ENCODE measurements around the gene SLC25A42. TPM values are rescaled to one million over a fixed set of nuclear protein-coding genes. Genes with fewer than 3 reads are reported as not detected.

Gene SLC25A42
- total and polyA plus RNA-seq, 3 experiments from 2014 or later, result 10.4 to 19.3 (median 11.3) TPM

DNA sequence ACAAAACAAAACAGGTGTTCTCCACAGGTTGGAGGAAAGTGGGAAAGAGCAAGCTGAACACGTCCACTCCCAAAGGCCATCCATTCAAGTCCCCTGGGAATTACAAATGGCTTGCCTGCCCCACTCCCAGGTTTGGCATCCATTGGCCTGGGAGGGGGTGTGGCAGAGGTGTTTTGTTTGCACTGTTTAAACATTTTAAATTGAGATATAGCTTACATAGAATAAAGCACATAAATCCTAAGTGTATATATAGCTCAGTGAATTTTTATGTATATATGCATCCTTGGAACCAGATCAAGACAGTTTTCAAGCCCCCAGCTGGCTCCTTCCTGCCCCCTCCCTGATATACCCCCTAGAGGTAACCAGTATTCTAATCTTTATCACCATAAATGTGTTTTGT, 12.7 kb downstream of the SLC25A42 start:
- H3K4me1 Mint-ChIP-seq, result peaks cover 36 to 50% (median 46%) of the 10 kb centered on the region in 3 donors
- H3K36me3 Mint-ChIP-seq, result peaks cover 3 to 58% (median 14%) of the 10 kb centered on the region in 3 donors
- H3K9me3 ChIP-seq (ENCODE audit: low read length), result no peaks in the 10 kb centered on the region
- ChIA-PET POLR2A (no interaction called here), CTCF (interaction anchor here (0.5 to 1.0 kb wide), 2 partner anchors 12 to 384 kb away, joined by 3 read pairs; no protein-coding TSS in a partner anchor)
- no peak overlapping the region for H3K4me3 Mint-ChIP-seq
- H3K27ac Mint-ChIP-seq, result no peak overlapping the region
- no peak overlapping the region for H3K4me3 ChIP-seq (ENCODE audit: low read length)
- H3K36me3 ChIP-seq (ENCODE audit: insufficient read depth, low read length), result no peaks in the 10 kb centered on the region
- H3K9me3 Mint-ChIP-seq, result no peaks in the 10 kb centered on the region
- H3K4me1 ChIP-seq (ENCODE audit: insufficient read depth, low read length), result no peaks in the 10 kb centered on the region
- H3K27ac ChIP-seq (ENCODE audit: low read depth, low read length), result no peak overlapping the region
- no peaks in the 10 kb centered on the region for H3K27me3 Mint-ChIP-seq
- DNase-seq, result no peak
- H3K27me3 ChIP-seq (ENCODE audit: insufficient read depth, low read length, poor library complexity, severe bottlenecking), result no peaks in the 10 kb centered on the region

GRCh38 chr19:19077103-19077502, 13.3 kb downstream of the SLC25A42 start:
- peak overlapping the region in 1 of 8 donors; percentile 55 for H3K27ac Mint-ChIP-seq
- H3K4me3 Mint-ChIP-seq, result no peak overlapping the region
- POLR2A ChIA-PET, result no interaction called here
- H3K9me3 Mint-ChIP-seq, result no peaks in the 10 kb centered on the region
- Histone ChIP-seq H3K36me3 (ENCODE audit: insufficient read depth, low read length) (no peaks in the 10 kb centered on the region), H3K27me3 (ENCODE audit: insufficient read depth, low read length, poor library complexity, severe bottlenecking) (no peaks in the 10 kb centered on the region), H3K4me3 (ENCODE audit: low read length) (no peak overlapping the region), H3K27ac (ENCODE audit: low read depth, low read length) (no peak overlapping the region), H3K9me3 (ENCODE audit: low read length) (no peaks in the 10 kb centered on the region), H3K4me1 (ENCODE audit: insufficient read depth, low read length) (no peaks in the 10 kb centered on the region)
- H3K4me1 Mint-ChIP-seq, result peaks cover 33 to 52% (median 43%) of the 10 kb centered on the region in 3 donors
- no peaks in the 10 kb centered on the region for H3K27me3 Mint-ChIP-seq
- CTCF ChIA-PET, result interaction anchor here (1.0 kb wide), 1 partner anchor 12 kb away, joined by 3 read pairs; no protein-coding TSS in a partner anchor
- no peak for DNase-seq
- peaks cover 3 to 59% (median 14%) of the 10 kb centered on the region in 3 donors for H3K36me3 Mint-ChIP-seq

- no peaks in the 10 kb centered on the region for H3K9me3 Mint-ChIP-seq
- no peak overlapping the region for H3K4me3 Mint-ChIP-seq
- no peak overlapping the region for H3K27ac Mint-ChIP-seq
- CTCF ChIA-PET, result no interaction called here
- H3K4me1 Mint-ChIP-seq, result peaks cover 28 to 43% (median 36%) of the 10 kb centered on the region in 3 donors
- DNase-seq, result no peak
- no peak overlapping the region for H3K4me3 ChIP-seq (ENCODE audit: low read length)
- H3K4me1 ChIP-seq (ENCODE audit: insufficient read depth, low read length), result no peaks in the 10 kb centered on the region
- no peaks in the 10 kb centered on the region for H3K27me3 Mint-ChIP-seq
- no peaks in the 10 kb centered on the region for H3K27me3 ChIP-seq (ENCODE audit: insufficient read depth, low read length, poor library complexity, severe bottlenecking)
- peaks cover 3 to 60% (median 12%) of the 10 kb centered on the region in 3 donors for H3K36me3 Mint-ChIP-seq
- no peak overlapping the region for H3K27ac ChIP-seq (ENCODE audit: low read depth, low read length)
- no peaks in the 10 kb centered on the region for H3K9me3 ChIP-seq (ENCODE audit: low read length)
- H3K36me3 ChIP-seq (ENCODE audit: insufficient read depth, low read length), result no peaks in the 10 kb centered on the region
- POLR2A ChIA-PET, result no interaction called here
These were observed 15.0 kb downstream of the SLC25A42 start for GRCh38 chr19:19078801-19079200.

DNA sequence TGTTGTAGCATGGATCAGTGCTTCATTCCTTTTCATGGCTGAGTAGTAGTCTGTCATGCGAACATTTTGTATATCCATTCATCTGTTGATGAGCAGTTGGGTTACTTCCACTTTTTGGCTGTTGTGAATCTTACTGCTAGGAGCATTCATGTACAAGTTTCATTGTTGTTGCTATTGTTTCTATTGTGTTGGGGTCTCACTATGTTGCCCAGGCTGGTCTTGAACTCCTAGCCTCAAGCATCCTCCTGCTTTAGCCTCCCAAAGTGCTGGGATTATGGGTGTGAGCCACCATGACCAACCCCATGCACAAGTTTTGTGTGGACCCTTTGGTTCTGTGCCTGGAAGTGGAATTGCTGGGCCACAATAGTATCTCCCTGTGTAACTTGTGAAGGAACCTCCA, 15.8 kb downstream of the SLC25A42 start:
- H3K27me3 Mint-ChIP-seq, result no peaks in the 10 kb centered on the region
- CTCF ChIA-PET, result no interaction called here

GRCh38 chr19:19081642-19082151, 17.9 kb downstream of the SLC25A42 start:
- Histone ChIP-seq H3K27me3 (ENCODE audit: insufficient read depth, low read length, poor library complexity, severe bottlenecking) (no peaks in the 10 kb centered on the region), H3K27ac (ENCODE audit: low read depth, low read length) (no peak overlapping the region), H3K4me1 (ENCODE audit: insufficient read depth, low read length) (no peaks in the 10 kb centered on the region), H3K36me3 (ENCODE audit: insufficient read depth, low read length) (no peaks in the 10 kb centered on the region), H3K4me3 (ENCODE audit: low read length) (no peak overlapping the region), H3K9me3 (ENCODE audit: low read length) (no peaks in the 10 kb centered on the region)
- H3K4me3 Mint-ChIP-seq, result no peak overlapping the region
- no peaks in the 10 kb centered on the region for H3K27me3 Mint-ChIP-seq
- peak overlapping the region in 3 of 8 donors; percentile 37 to 66 (median 63) for H3K27ac Mint-ChIP-seq
- H3K9me3 Mint-ChIP-seq, result no peaks in the 10 kb centered on the region
- ChIA-PET POLR2A (no interaction called here), CTCF (no interaction called here)
- DNase-seq, result no peak
- peaks cover 20 to 43% (median 22%) of the 10 kb centered on the region in 3 donors for H3K4me1 Mint-ChIP-seq
- peaks cover 3 to 45% (median 6%) of the 10 kb centered on the region in 3 donors for H3K36me3 Mint-ChIP-seq

More for the DNA sequence above, 15.8 kb downstream of the SLC25A42 start:
- no peaks in the 10 kb centered on the region for H3K9me3 Mint-ChIP-seq
- no peaks in the 10 kb centered on the region for H3K27me3 ChIP-seq (ENCODE audit: insufficient read depth, low read length, poor library complexity, severe bottlenecking)
- H3K36me3 Mint-ChIP-seq, result peaks cover 3 to 58% (median 9%) of the 10 kb centered on the region in 3 donors
- H3K36me3 ChIP-seq (ENCODE audit: insufficient read depth, low read length), result no peaks in the 10 kb centered on the region
- H3K4me1 Mint-ChIP-seq, result peaks cover 23 to 40% (median 33%) of the 10 kb centered on the region in 3 donors
- DNase-seq, result no peak
- no peak overlapping the region for H3K4me3 Mint-ChIP-seq
- H3K27ac Mint-ChIP-seq, result peak overlapping the region in 2 of 8 donors; percentile 29 to 42
- POLR2A ChIA-PET, result no interaction called here
- no peaks in the 10 kb centered on the region for H3K4me1 ChIP-seq (ENCODE audit: insufficient read depth, low read length)
- H3K4me3 ChIP-seq (ENCODE audit: low read length), result no peak overlapping the region
- no peak overlapping the region for H3K27ac ChIP-seq (ENCODE audit: low read depth, low read length)
- no peaks in the 10 kb centered on the region for H3K9me3 ChIP-seq (ENCODE audit: low read length)

DNA sequence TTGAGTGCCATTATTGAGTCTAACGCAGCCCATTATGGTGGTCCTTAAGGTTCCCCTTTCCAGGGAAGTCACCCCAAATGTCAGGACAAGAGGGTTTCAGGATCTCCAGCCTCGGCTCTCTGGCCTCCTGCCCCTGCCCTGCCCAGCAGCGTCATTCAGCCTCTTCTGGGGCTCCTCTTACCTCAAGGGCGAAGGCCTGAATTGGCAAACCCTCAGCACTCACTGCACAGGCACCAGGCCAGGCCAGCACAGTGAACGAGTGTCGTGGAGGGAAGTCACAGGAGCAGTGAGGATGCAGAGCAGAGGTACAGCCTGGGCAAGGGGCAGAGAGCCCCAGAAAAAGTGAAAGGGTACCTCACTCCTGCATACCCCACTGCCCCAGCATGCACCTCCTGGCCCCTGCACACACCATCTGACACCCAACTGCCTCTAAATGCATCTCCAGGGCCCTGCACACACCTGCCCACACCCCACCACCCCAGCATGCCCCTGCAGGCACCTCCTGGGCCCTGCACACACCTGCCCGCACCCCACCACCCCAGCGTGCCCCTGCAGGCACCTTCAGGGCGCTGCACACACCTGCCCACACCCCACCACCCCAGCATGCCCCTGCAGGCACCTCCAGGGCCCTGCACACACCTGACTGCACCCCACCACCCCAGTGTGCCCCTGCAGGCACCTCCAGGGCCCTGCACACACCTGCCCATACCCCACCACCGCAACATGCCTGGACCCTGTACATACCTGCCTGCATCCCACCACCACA, 19.8 kb downstream of the SLC25A42 start:
- H3K9me3 Mint-ChIP-seq, result no peaks in the 10 kb centered on the region
- Histone ChIP-seq H3K4me1 (ENCODE audit: insufficient read depth, low read length) (no peaks in the 10 kb centered on the region), H3K4me3 (ENCODE audit: low read length) (no peak overlapping the region), H3K27ac (ENCODE audit: low read depth, low read length) (no peak overlapping the region), H3K9me3 (ENCODE audit: low read length) (no peaks in the 10 kb centered on the region), H3K36me3 (ENCODE audit: insufficient read depth, low read length) (no peaks in the 10 kb centered on the region), H3K27me3 (ENCODE audit: insufficient read depth, low read length, poor library complexity, severe bottlenecking) (no peaks in the 10 kb centered on the region)
- H3K4me3 Mint-ChIP-seq, result no peak overlapping the region
- ChIA-PET CTCF (no interaction called here), POLR2A (no interaction called here)
- H3K4me1 Mint-ChIP-seq, result peaks cover 9 to 38% (median 12%) of the 10 kb centered on the region in 3 donors
- no peak for DNase-seq
- no peaks in the 10 kb centered on the region for H3K27me3 Mint-ChIP-seq
- H3K27ac Mint-ChIP-seq, result no peak overlapping the region
- peaks cover 0 to 36% (median 0%) of the 10 kb centered on the region in 3 donors for H3K36me3 Mint-ChIP-seq

DNA sequence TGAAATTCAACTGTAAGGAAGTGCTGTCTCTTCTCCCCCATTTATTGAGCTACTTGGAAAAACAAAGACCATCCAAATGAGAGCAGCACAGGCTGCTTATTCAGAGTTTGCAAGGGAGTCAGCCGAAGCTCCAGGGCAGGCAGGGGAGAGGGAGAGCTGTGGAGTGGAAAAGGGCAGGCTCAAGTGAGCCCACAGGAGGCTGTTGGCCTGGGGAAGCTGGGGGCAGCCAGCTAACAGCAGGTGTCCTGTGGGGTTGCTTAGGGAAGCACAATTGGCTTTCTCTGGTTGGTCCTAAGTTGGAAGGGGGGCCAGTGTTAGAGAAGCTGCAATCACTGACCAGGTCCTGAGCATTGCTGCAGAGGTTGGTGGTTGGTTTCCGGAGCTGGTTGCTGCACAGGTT, 23.9 kb downstream of the SLC25A42 start:
- Mint-ChIP-seq H3K4me1 (peaks cover 0 to 23% (median 5%) of the 10 kb centered on the region in 3 donors), H3K27me3 (no peaks in the 10 kb centered on the region), H3K9me3 (no peaks in the 10 kb centered on the region), H3K36me3 (peaks cover 0 to 29% (median 0%) of the 10 kb centered on the region in 3 donors), H3K27ac (peak overlapping the region in 3 of 8 donors; percentile 37 to 82 (median 80)), H3K4me3 (no peak overlapping the region)
- ChIA-PET POLR2A (interaction anchor here (0.5 kb wide), 2 partner anchors 170 to 332 kb away, joined by 4 read pairs; no protein-coding TSS in a partner anchor), CTCF (no interaction called here)
- H3K4me1 ChIP-seq (ENCODE audit: insufficient read depth, low read length), result no peaks in the 10 kb centered on the region
- H3K4me3 ChIP-seq (ENCODE audit: low read length), result no peak overlapping the region
- H3K36me3 ChIP-seq (ENCODE audit: insufficient read depth, low read length), result no peaks in the 10 kb centered on the region
- H3K27ac ChIP-seq (ENCODE audit: low read depth, low read length), result no peak overlapping the region
- H3K27me3 ChIP-seq (ENCODE audit: insufficient read depth, low read length, poor library complexity, severe bottlenecking), result no peaks in the 10 kb centered on the region
- no peak for DNase-seq
- H3K9me3 ChIP-seq (ENCODE audit: low read length), result no peaks in the 10 kb centered on the region

- ChIA-PET CTCF (no interaction called here), POLR2A (no interaction called here)
These were observed 30.7 kb downstream of the SLC25A42 start for GRCh38 chr19:19094513-19094912.

More at GRCh38 chr19:19094513-19094912, 30.7 kb downstream of the SLC25A42 start:
- H3K27ac ChIP-seq (ENCODE audit: low read depth, low read length), result no peak overlapping the region
- H3K27me3 ChIP-seq (ENCODE audit: insufficient read depth, low read length, poor library complexity, severe bottlenecking), result no peaks in the 10 kb centered on the region
- H3K36me3 ChIP-seq (ENCODE audit: insufficient read depth, low read length), result no peaks in the 10 kb centered on the region
- H3K4me3 Mint-ChIP-seq, result no peak overlapping the region
- H3K4me1 Mint-ChIP-seq, result no peaks in the 10 kb centered on the region
- H3K4me1 ChIP-seq (ENCODE audit: insufficient read depth, low read length), result no peaks in the 10 kb centered on the region
- peaks cover 0 to 46% (median 2%) of the 10 kb centered on the region in 3 donors for H3K36me3 Mint-ChIP-seq
- H3K4me3 ChIP-seq (ENCODE audit: low read length), result no peak overlapping the region
- H3K27me3 Mint-ChIP-seq, result no peaks in the 10 kb centered on the region
- no peak for DNase-seq
- H3K9me3 Mint-ChIP-seq, result no peaks in the 10 kb centered on the region
- H3K27ac Mint-ChIP-seq, result no peak overlapping the region
- no peaks in the 10 kb centered on the region for H3K9me3 ChIP-seq (ENCODE audit: low read length)
